Mesendoderm (in vitro differentiated cells): ENCODE measurements around the gene NBEAL2.
A peak's percentile ranks its signal among the peaks of the same experiment; 100 is the strongest.

Experiments used
- DNase-seq: peaks from one replicate; pipeline ENCODE4 v3.0.0; 2013
- H2AK5ac ChIP-seq: 2 replicates; pipeline ENCODE4 v1.6.1; 2013; ENCODE audit warnings: low read length, inconsistent platforms
- H2BK120ac ChIP-seq: 2 replicates; pipeline ENCODE4 v1.6.1; 2013; ENCODE audit warnings: low read depth, mild to moderate bottlenecking, low read length, moderate library complexity, mixed read lengths
- H2BK15ac ChIP-seq: replicated peaks from 2 replicates; pipeline ENCODE4 v1.6.1; 2013; ENCODE audit warnings: low read depth, mild to moderate bottlenecking, moderate library complexity
- H2BK5ac ChIP-seq: 2 replicates; pipeline ENCODE4 v1.6.1; 2013; ENCODE audit warnings: low read length, inconsistent platforms
- H3K18ac ChIP-seq: 2 replicates; pipeline ENCODE4 v1.6.1; 2013; ENCODE audit warnings: mild to moderate bottlenecking, low read length, mixed read lengths
- H3K23ac ChIP-seq: one replicate; pipeline ENCODE4 v1.6.1; 2013; ENCODE audit warnings: low read length
- H3K27ac ChIP-seq: 2 replicates; pipeline ENCODE4 v1.5.1; 2013; ENCODE audit warnings: low read depth, mild to moderate bottlenecking, inconsistent platforms, low read length, moderate library complexity
- H3K27me3 ChIP-seq: 2 replicates; pipeline ENCODE4 v1.6.1; 2013; ENCODE audit warnings: low read length, control low read depth, mild to moderate bottlenecking, inconsistent platforms; ENCODE audit not compliant: insufficient read depth, poor library complexity
- H3K36me3 ChIP-seq: 2 replicates; pipeline ENCODE4 v1.6.1; 2013; ENCODE audit warnings: low read length, inconsistent platforms; ENCODE audit not compliant: control insufficient read depth, insufficient read depth
- H3K4ac ChIP-seq: one replicate; pipeline ENCODE4 v1.6.1; 2013; ENCODE audit warnings: low read depth, mild to moderate bottlenecking, low read length, moderate library complexity
- H3K4me1 ChIP-seq: 2 replicates; pipeline ENCODE4 v1.6.1; 2013; ENCODE audit warnings: low read depth, low read length, inconsistent platforms; ENCODE audit not compliant: control insufficient read depth
- H3K4me2 ChIP-seq: 2 replicates; pipeline ENCODE4 v1.6.1; 2013; ENCODE audit warnings: low read length
- H3K4me3 ChIP-seq: 2 replicates; pipeline ENCODE4 v1.5.1; 2013; ENCODE audit warnings: mild to moderate bottlenecking, low read length
- H3K56ac ChIP-seq: one replicate; pipeline ENCODE4 v1.6.1; 2013; ENCODE audit warnings: low read length
- H3K79me1 ChIP-seq: 2 replicates; pipeline ENCODE4 v1.6.1; 2013; ENCODE audit warnings: low read length, inconsistent platforms
- H3K79me2 ChIP-seq: 2 replicates; pipeline ENCODE4 v1.6.1; 2013; ENCODE audit warnings: mild to moderate bottlenecking, low read length; ENCODE audit not compliant: control insufficient read depth, insufficient read depth
- H3K9ac ChIP-seq: 2 replicates; pipeline ENCODE4 v1.6.1; 2013; ENCODE audit warnings: low read length, inconsistent platforms
- H4K5ac ChIP-seq: one replicate; pipeline ENCODE4 v1.6.1; 2013; ENCODE audit warnings: low read length
- H4K8ac ChIP-seq: one replicate; pipeline ENCODE4 v1.6.1; 2013; ENCODE audit warnings: low read depth, mild to moderate bottlenecking, control low read depth, low read length, moderate library complexity
- WGBS: extraction: QIAGEN DNeasy Blood & Tissue Kit; methylation state at CpG from one replicate; pipeline ENCODE4 v1.1.7; 2013; ENCODE audit warnings: low lambda C conversion rate, missing lambda C conversion rate; ENCODE audit not compliant: insufficient coverage; ENCODE audit errors: extremely low coverage; 5-methylcytosine and 5-hydroxymethylcytosine counted together

Gene NBEAL2

DNA sequence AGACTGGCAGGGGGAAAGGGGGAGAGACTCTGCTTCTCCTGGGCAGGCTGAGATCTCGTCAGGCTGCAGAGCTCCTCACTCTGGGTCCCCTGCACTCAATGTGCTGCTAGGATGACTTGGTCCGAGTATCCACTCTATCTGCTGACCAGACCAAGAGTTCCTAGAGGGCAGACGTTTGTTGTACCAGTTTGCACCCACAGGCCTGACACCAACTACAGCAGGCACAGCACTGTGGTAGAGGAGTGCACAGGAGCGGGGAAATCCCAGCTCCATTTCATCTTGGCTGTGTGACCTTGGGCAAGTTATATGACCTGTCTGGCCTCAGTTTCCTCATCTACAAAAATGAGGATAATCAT lies 31.9 kb upstream of the NBEAL2 start:
- Histone ChIP-seq H2BK120ac (no peak overlapping the region), H3K27ac (no peak overlapping the region), H3K23ac (no peak overlapping the region), H3K4me1 (peaks cover 42% of the 10 kb centered on the region), H3K79me2 (peaks cover 87% of the 10 kb centered on the region), H3K4me3 (no peak overlapping the region), H4K5ac (no peak overlapping the region), H3K36me3 (no peaks in the 10 kb centered on the region), H3K79me1 (peaks cover 63% of the 10 kb centered on the region), H4K8ac (no peak overlapping the region), H3K18ac (no peak overlapping the region), H2BK5ac (no peak overlapping the region), H3K9ac (no peak overlapping the region), H3K4ac (no peak overlapping the region), H3K56ac (no peak overlapping the region), H2BK15ac (no peak overlapping the region), H3K27me3 (no peaks in the 10 kb centered on the region), H2AK5ac (no peak overlapping the region), H3K4me2 (no peak overlapping the region)
- no peak for DNase-seq
- WGBS: no CpG with 5 or more reads among the region's 4 CpGs

DNA sequence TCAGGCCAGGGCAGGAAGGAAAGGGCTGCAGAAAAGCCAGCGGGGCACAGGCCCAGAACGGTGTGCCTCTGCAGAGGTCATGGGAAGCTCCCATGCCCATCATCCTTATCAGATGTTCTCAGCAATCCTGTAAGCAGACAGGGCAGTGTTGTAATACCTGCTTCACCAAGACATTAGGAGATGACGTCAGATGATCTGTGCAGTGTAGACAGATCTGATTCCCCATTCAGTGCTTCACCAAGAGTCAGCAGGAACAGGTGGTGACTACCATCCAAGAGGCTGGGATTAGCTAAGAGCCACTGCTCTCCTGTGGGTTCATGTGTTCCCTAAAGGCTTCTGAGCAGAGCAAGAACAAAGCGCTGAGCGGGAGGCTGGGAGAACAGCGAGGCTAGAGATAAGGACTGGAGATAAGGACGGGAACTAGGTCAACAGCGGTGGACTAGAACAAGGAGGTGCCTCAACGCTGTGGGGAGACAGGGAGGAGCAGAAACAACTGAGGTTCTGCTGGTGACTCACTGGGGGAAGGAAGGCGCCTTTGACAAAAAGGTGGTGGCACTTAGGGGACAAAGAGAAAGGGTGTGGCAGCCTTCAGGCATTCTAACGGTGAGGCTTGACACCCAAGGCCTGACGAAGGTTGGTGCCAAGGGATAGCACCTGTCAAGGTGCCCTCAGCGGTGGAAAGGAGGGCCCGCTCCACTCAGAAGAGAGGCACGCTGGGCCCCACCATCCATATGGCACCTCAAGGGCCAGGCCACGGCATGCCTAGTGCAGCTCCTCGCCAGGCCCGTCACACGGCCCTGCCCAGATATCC lies 31.3 kb upstream of the NBEAL2 start:
- H3K23ac ChIP-seq: no peak overlapping the region
- no peak overlapping the region for H2BK15ac ChIP-seq
- peak; percentile 88 for DNase-seq
- peaks cover 62% of the 10 kb centered on the region for H3K79me1 ChIP-seq
- H3K79me2 ChIP-seq: peaks cover 87% of the 10 kb centered on the region
- no peak overlapping the region for H3K4me3 ChIP-seq
- no peak overlapping the region for H3K27ac ChIP-seq
- H3K36me3 ChIP-seq: no peaks in the 10 kb centered on the region
- no peak overlapping the region for H2AK5ac ChIP-seq
- H2BK120ac ChIP-seq: no peak overlapping the region
- no peak overlapping the region for H3K9ac ChIP-seq
- H3K4ac ChIP-seq: no peak overlapping the region
- no peak overlapping the region for H4K8ac ChIP-seq
- no peak overlapping the region for H4K5ac ChIP-seq
- no peak overlapping the region for H2BK5ac ChIP-seq
- no peak overlapping the region for H3K18ac ChIP-seq
- no CpG with 5 or more reads among the region's 19 CpGs for WGBS
- H3K4me1 ChIP-seq: peaks cover 37% of the 10 kb centered on the region
- no peak overlapping the region for H3K4me2 ChIP-seq
- peak overlapping the region; percentile 11 for H3K56ac ChIP-seq
- no peaks in the 10 kb centered on the region for H3K27me3 ChIP-seq

- peaks cover 87% of the 10 kb centered on the region for H3K79me2 ChIP-seq
- H3K4me1 ChIP-seq: peaks cover 34% of the 10 kb centered on the region
- no peak overlapping the region for H4K8ac ChIP-seq
- no peak overlapping the region for H3K27ac ChIP-seq
- no peak overlapping the region for H4K5ac ChIP-seq
- no peak overlapping the region for H2BK120ac ChIP-seq
- H3K4me2 ChIP-seq: no peak overlapping the region
- peak; percentile 50 for DNase-seq
- no peaks in the 10 kb centered on the region for H3K27me3 ChIP-seq
- H3K79me1 ChIP-seq: peaks cover 65% of the 10 kb centered on the region
- H2BK15ac ChIP-seq: no peak overlapping the region
- no peak overlapping the region for H3K4ac ChIP-seq
- no peaks in the 10 kb centered on the region for H3K36me3 ChIP-seq
- no peak overlapping the region for H3K56ac ChIP-seq
- no peak overlapping the region for H3K9ac ChIP-seq
- WGBS: no CpG with 5 or more reads among the region's 6 CpGs
- H3K23ac ChIP-seq: no peak overlapping the region
- no peak overlapping the region for H3K4me3 ChIP-seq
- H3K18ac ChIP-seq: no peak overlapping the region
- no peak overlapping the region for H2BK5ac ChIP-seq
- H2AK5ac ChIP-seq: no peak overlapping the region
Measured at GRCh38 chr3:46948830-46949671, 30.4 kb upstream of the NBEAL2 start.

GRCh38 chr3:46950177-46950576 lies 29.3 kb upstream of the NBEAL2 start:
- H2BK15ac ChIP-seq: no peak overlapping the region
- H3K4ac ChIP-seq: no peak overlapping the region
- no peaks in the 10 kb centered on the region for H3K27me3 ChIP-seq
- H3K27ac ChIP-seq: no peak overlapping the region
- no peak for DNase-seq
- H2BK120ac ChIP-seq: no peak overlapping the region
- H2BK5ac ChIP-seq: no peak overlapping the region
- H3K4me2 ChIP-seq: no peak overlapping the region
- H3K36me3 ChIP-seq: no peaks in the 10 kb centered on the region
- H3K9ac ChIP-seq: no peak overlapping the region
- H3K79me2 ChIP-seq: peaks cover 86% of the 10 kb centered on the region
- no peak overlapping the region for H3K56ac ChIP-seq
- peaks cover 62% of the 10 kb centered on the region for H3K79me1 ChIP-seq
- no peak overlapping the region for H3K18ac ChIP-seq
- WGBS: no CpG with 5 or more reads among the region's 2 CpGs
- no peak overlapping the region for H4K8ac ChIP-seq
- no peak overlapping the region for H2AK5ac ChIP-seq
- no peak overlapping the region for H3K4me3 ChIP-seq
- H3K4me1 ChIP-seq: peaks cover 25% of the 10 kb centered on the region
- H3K23ac ChIP-seq: no peak overlapping the region
- H4K5ac ChIP-seq: no peak overlapping the region

DNA sequence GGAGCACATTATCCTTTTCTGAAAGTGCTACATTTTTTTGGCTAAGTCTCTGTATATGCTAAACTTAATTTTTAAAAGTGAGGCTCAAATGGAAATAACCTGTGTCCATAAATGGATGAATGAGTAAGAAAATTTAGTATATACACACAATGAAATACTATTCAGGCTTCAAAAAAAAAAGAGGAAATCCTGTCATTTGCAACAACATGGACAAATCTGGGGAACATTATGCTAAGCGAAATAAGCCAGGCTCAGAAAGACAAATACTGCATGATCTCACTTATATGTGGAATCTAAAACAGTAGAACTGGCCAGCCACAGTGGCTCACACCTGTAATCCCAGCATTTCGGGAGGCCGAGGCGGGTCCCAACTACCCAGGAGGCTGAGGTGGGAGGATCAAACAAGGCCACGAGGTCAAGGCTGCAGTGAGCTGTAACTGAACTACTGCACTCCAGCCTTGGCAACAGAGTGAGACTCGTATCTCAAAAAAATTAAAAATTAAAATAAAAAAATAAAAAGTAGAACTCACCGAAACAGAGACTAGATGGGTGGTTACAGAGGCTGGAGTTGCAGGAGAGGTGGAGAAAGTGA lies 28.7 kb upstream of the NBEAL2 start:
- Histone ChIP-seq H4K5ac (no peak overlapping the region), H2BK5ac (no peak overlapping the region), H3K9ac (no peak overlapping the region), H3K36me3 (no peaks in the 10 kb centered on the region), H3K18ac (no peak overlapping the region), H3K4ac (no peak overlapping the region), H4K8ac (no peak overlapping the region), H3K23ac (no peak overlapping the region), H2BK15ac (no peak overlapping the region), H2BK120ac (no peak overlapping the region), H2AK5ac (no peak overlapping the region), H3K4me3 (no peak overlapping the region), H3K27me3 (no peaks in the 10 kb centered on the region), H3K4me2 (no peak overlapping the region), H3K4me1 (peaks cover 23% of the 10 kb centered on the region), H3K79me2 (peaks cover 89% of the 10 kb centered on the region), H3K56ac (no peak overlapping the region), H3K79me1 (peaks cover 65% of the 10 kb centered on the region), H3K27ac (no peak overlapping the region)
- DNase-seq: no peak
- WGBS: no CpG with 5 or more reads among the region's 7 CpGs
